GM21528 (cell line): ENCODE results near the gene RBX1.
A peak's percentile ranks its signal among the peaks of the same experiment; 100 is the strongest.

Experiments
- ATAC-seq: cut with Tn5 transposase; IDR thresholded peaks from one replicate; pipeline ENCODE4 v1.9.1; 2021; ENCODE audit warnings: mild to moderate bottlenecking, moderate library complexity; ENCODE audit not compliant: unreplicated experiment, low FRiP score

Gene RBX1

GRCh38 chr22:41021061-41021612 is 70.0 kb downstream of the RBX1 start:
- no peak for ATAC-seq

GRCh38 chr22:41021613-41022454 is 70.7 kb downstream of the RBX1 start:
- ATAC-seq = peak; percentile 64

GRCh38 chr22:41022470-41023298 is 71.5 kb downstream of the RBX1 start:
- peak; percentile 57 for ATAC-seq
